GM12872 (cell line): ENCODE measurements around the gene CDC42BPG.

Experiments
- CTCF ChIP-seq: IDR thresholded peaks from 3 replicates; pipeline ENCODE4 v1.5.1; 2011; ENCODE audit warnings: low read depth, mild to moderate bottlenecking, low read length, moderate library complexity; ENCODE audit not compliant: insufficient read depth

The CDC42BPG gene

DNA sequence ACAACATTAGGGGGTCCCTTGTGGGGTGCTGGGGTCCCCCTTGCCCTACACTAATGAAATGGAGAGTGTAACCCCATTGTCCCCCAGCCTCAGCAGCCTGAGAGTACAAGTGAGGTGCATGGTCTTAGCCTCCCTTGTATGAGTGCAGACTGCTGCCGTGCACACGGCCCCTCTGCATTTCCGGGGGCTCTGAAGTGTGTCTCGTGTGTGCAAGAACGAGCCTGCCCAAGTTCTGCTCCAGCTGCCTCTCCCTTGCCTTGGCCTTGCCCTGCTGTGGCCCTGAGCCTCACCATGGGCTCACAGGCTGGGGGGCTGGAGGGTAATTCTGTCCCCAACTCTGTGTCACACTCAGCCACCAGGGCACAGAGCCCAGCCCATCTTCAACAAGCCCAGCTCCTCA is 39.1 kb upstream of the CDC42BPG start:
- no peak for TF ChIP-seq CTCF

DNA sequence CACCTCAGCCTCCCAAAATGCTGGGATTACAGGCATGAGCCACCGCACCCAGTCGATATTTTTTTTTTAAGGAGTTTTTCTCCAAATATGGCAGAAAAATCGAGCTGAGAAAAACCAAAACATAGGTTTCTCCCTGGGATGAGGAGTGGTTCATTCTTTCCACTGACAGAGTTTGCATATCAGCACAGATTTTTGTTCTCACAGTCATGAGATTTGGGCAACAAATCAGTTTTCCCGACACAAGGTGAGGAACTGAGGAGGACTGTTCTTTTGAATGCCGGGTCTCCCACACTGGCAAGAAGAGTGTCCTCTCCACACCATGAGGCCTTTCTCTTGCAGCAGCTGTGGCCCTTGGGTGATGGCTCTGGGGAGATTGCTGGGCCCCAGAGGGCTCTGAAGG is 37.8 kb upstream of the CDC42BPG start:
- no peak for TF ChIP-seq CTCF

DNA sequence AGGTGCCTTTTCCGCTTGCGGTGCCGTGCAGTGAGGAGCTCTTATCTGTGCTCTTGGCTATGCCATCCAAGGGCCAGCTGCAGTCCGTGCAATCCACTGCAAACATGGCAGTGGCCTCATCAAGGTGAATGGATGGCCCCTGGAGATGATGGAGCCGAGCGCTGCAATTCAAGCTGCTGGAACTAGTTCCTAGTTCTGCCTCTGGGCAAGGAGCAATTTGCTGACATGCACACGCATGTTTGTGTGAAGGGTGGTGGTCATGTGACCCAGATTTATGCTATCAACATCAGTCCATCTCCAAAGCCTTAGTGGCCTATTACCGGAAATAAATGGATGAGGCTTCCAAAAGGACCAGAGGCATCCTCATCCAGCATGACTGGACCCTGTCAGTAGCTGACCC is 37.0 kb upstream of the CDC42BPG start:
- TF ChIP-seq CTCF, result no peak

- TF ChIP-seq CTCF, result no peak
These were observed 36.0 kb upstream of the CDC42BPG start for GRCh38 chr11:64880240-64881001.

GRCh38 chr11:64879244-64879900 is 34.9 kb upstream of the CDC42BPG start:
- no peak for TF ChIP-seq CTCF

DNA sequence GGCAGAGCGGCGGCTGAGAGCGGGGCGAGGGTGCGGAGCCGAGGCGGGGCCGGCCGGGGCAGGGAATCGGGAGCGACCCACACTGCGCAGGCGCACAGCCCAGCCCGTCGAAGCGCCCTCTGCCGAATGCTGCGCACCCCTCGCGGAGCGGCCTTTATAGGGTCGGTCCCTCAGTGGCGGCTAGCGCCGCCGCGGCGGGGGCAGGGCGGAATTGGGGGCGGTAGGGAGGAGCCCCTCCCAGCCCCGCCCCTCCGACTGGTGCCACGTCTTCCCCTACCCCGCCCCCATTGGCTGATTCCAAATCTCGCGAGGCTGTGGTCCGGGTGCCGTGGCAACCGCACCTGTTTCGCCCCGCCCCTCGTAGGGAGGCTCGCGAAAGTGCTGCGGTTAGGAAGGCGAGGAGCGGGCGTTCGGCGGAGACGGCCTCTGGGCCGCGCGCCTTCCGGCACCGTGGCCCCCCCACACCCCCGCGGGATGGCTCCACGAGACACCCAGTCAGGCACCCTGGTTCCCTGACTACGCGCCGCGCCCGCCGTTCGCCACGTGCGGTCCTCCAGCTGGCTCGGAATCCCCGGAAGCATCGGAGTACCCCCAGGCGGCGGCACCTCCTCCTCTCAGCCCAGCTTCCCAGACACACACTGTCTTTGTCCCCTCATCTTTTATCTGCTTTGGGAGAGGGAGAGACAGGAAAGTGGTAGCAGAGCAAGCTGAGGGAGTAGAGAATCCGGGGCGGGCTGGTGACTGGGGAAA is 34.2 kb upstream of the CDC42BPG start, which contains the start of gene EHD1:
EHD1 (minus strand) TSS at position 128 of the 750 bp plus-strand sequence. CDS start 157 bp downstream, outside the sequence.
- peak; percentile 68 for TF ChIP-seq CTCF

GRCh38 chr11:64878223-64878493 is 33.7 kb upstream of the CDC42BPG start:
- no peak for TF ChIP-seq CTCF
